ENCODE results near the gene AMZ1. TPM values are rescaled to one million over a fixed set of nuclear protein-coding genes. Genes with fewer than 3 reads are reported as not detected.

Gene AMZ1, protein sequence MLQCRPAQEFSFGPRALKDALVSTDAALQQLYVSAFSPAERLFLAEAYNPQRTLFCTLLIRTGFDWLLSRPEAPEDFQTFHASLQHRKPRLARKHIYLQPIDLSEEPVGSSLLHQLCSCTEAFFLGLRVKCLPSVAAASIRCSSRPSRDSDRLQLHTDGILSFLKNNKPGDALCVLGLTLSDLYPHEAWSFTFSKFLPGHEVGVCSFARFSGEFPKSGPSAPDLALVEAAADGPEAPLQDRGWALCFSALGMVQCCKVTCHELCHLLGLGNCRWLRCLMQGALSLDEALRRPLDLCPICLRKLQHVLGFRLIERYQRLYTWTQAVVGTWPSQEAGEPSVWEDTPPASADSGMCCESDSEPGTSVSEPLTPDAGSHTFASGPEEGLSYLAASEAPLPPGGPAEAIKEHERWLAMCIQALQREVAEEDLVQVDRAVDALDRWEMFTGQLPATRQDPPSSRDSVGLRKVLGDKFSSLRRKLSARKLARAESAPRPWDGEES
- total RNA-seq (ENCODE audit: low replicate concordance), result under 0.01 and 0.70 TPM in 2 replicates

DNA sequence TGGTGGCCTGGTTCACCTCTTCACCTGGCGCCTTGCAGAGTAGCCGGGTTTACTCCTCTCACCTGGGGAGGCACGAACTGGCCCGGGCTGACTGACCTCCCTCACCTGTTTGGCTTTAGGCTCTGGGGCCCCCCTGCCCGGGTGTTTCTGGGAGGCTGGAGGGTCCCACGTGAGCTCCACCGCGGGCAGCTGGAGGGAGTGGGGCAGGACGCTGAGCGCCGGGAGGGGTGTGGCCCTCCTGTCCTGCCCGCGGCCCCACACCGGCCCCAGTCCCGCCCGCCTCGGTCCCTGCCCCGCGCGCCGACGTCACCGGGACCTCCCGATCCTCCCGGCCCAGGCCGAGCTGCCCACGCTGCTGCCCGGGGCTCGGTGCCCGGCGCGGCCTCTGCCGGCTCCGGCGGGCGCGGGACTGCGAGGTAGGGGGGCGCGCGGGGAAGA lies at the start of gene AMZ1:
Gene AMZ1 (plus strand): TSS at position 322 of the 438 bp plus-strand sequence. CDS start 12,250 bp downstream, outside the sequence.

Other genes starting within 250 kb of the AMZ1 start
- not detected in 2 replicates for gene GRIFIN, start 211.8 kb upstream of the AMZ1 start, total RNA-seq (ENCODE audit: low replicate concordance)
- 2.1 and 2.6 TPM in 2 replicates for gene LFNG, start 168.4 kb upstream of the AMZ1 start, total RNA-seq (ENCODE audit: low replicate concordance)
- gene BRAT1, start 132.7 kb upstream of the AMZ1 start, total RNA-seq (ENCODE audit: low replicate concordance), result 9.7 and 16.8 TPM in 2 replicates
- 6.1 and 9.9 TPM in 2 replicates for gene IQCE, start 129.2 kb upstream of the AMZ1 start, total RNA-seq (ENCODE audit: low replicate concordance)
- 15.9 and 36.8 TPM in 2 replicates for gene TTYH3, start 56.2 kb upstream of the AMZ1 start, total RNA-seq (ENCODE audit: low replicate concordance)
- gene GNA12, start 156.1 kb downstream of the AMZ1 start, total RNA-seq (ENCODE audit: low replicate concordance), result 19.8 and 38.0 TPM in 2 replicates